K562 (cell line): ENCODE measurements around the gene RNF41. TPM values are rescaled to one million over a fixed set of nuclear protein-coding genes. Genes with fewer than 3 reads are reported as not detected.

Experiments used
- ATAC-seq: fragments of 200-7000 bp; cut with Tn5 transposase; 3 replicates; pipeline ENCODE4 v1.9.1; 2020; ENCODE audit warnings: moderate library complexity
- BruUV-seq: library from RNA; stranded (reverse); fragments of 400-500 nt; replicated peaks from 2 replicates; lab custom pipeline; 2021; lab: Mats Ljungman, UMichigan
- CTCF ChIA-PET: fragments of 300-600 bp; formaldehyde crosslinking; extraction: SDS; loops from one replicate; lab custom pipeline; 2021; ENCODE audit warnings: low intra/inter-chr PET ratio; lab: Yijun Ruan, JAX
- POLR2A ChIA-PET: fragments of 300-600, 350-650 bp; sonication (Branson Sonifier 250); formaldehyde crosslinking; extraction: SDS; loops from one replicate; lab custom pipeline; 2021; ENCODE audit warnings: antibody characterized with exemption, inconsistent platforms; lab: Yijun Ruan, JAX
- DNase-seq, 4 experiments: peaks; one replicate each; pipeline versions ENCODE4 v3.0.0 to v3.0.0-alpha.2; 2011 to 2018; ENCODE audit warnings: low spot score in 3 of 4, mixed read lengths in 3 of 4; ENCODE audit errors: extremely low read depth in 1 of 4
- FAIRE-seq: peaks from 2 replicates; lab custom pipeline; 2011; peaks lifted over from hg19 to GRCh38; lab: Jason Lieb, UNC
- H2AFZ ChIP-seq: 2 replicates; pipeline ENCODE4 v1.6.0; 2011; ENCODE audit warnings: low read depth, low read length, control low read depth, inconsistent platforms
- H3K27ac ChIP-seq: fragments of 200-600 bp; 3 replicates; pipeline ENCODE4 v1.8.0; 2011; ENCODE audit warnings: low read depth, mild to moderate bottlenecking, control low read depth, inconsistent platforms, low read length, moderate library complexity, mixed read lengths; ENCODE audit errors: extremely low read depth
- H3K27me3 ChIP-seq, 2 experiments: fragments of 300-600 bp in 1 of 2; 2 replicates in 1 of 2; 3 replicates in 1 of 2; pipeline versions ENCODE4 v1.6.0 to v1.8.0; 2011; ENCODE audit warnings: inconsistent platforms in 2 of 2, low read length in 2 of 2, mild to moderate bottlenecking in 1 of 2, mixed read lengths in 1 of 2, moderate library complexity in 1 of 2; ENCODE audit not compliant: control insufficient read depth in 2 of 2, insufficient read depth in 2 of 2
- H3K36me3 ChIP-seq: fragments of 300-600 bp; 3 replicates; pipeline ENCODE4 v1.8.0; 2011; ENCODE audit warnings: mild to moderate bottlenecking, low read length, inconsistent platforms; ENCODE audit not compliant: control insufficient read depth, insufficient read depth
- H3K4me1 ChIP-seq, 2 experiments: fragments of 200-600 bp in 1 of 2; replicated peaks in 1 of 2; 2 replicates in 1 of 2; 3 replicates in 1 of 2; pipeline versions ENCODE4 v1.5.1 to v1.8.0; 2011; ENCODE audit warnings: inconsistent platforms in 2 of 2, low read length in 2 of 2, mild to moderate bottlenecking in 1 of 2, mixed read lengths in 1 of 2, moderate library complexity in 1 of 2; ENCODE audit not compliant: control insufficient read depth in 2 of 2, insufficient read depth in 2 of 2
- H3K4me2 ChIP-seq: 2 replicates; pipeline ENCODE4 v1.6.1; 2011; ENCODE audit warnings: low read length, control low read depth, inconsistent platforms, mixed read lengths; ENCODE audit not compliant: insufficient read depth
- H3K4me3 ChIP-seq: fragments of 200-600 bp; sonication (generic), shearing (Covaris generic); 2 replicates; pipeline ENCODE4 v1.5.1; 2016; ENCODE audit warnings: control low read depth, inconsistent platforms
- H3K79me2 ChIP-seq: fragments of 200-600 bp; 3 replicates; pipeline ENCODE4 v1.8.0; 2011; ENCODE audit warnings: low read length, inconsistent platforms; ENCODE audit not compliant: control insufficient read depth, insufficient read depth
- H3K9ac ChIP-seq, 2 experiments: 2 replicates each; pipeline versions ENCODE4 v1.6.0 to v1.6.1; 2011; ENCODE audit warnings: low read depth in 2 of 2, low read length in 2 of 2, control low read depth in 1 of 2, inconsistent platforms in 1 of 2, mild to moderate bottlenecking in 1 of 2, mixed read lengths in 1 of 2; ENCODE audit not compliant: insufficient read depth in 1 of 2
- H3K9me1 ChIP-seq: one replicate; pipeline ENCODE4 v1.6.0; 2011; ENCODE audit warnings: inconsistent platforms, mild to moderate bottlenecking, low read length, moderate library complexity; ENCODE audit not compliant: control insufficient read depth, insufficient read depth
- H3K9me3 ChIP-seq: replicated peaks from 2 replicates; pipeline ENCODE4 v1.5.1; 2011; ENCODE audit warnings: low read depth, low read length, inconsistent platforms; ENCODE audit not compliant: control insufficient read depth, insufficient read depth
- H4K20me1 ChIP-seq: replicated peaks from 2 replicates; pipeline ENCODE4 v1.6.1; 2011; ENCODE audit warnings: low read length, inconsistent platforms, mixed read lengths; ENCODE audit not compliant: control insufficient read depth, insufficient read depth
- CREBBP ChIP-seq: IDR thresholded peaks from one replicate; pipeline ENCODE4 v1.6.1; 2012; ENCODE audit warnings: low read depth, mild to moderate bottlenecking, control low read depth, inconsistent platforms, low read length
- GABPB2 ChIP-seq: fragments of 250-450 bp; sonication (Bioruptor Pico); conservative IDR thresholded peaks from 2 replicates; pipeline ENCODE4 v1.5.1; 2021; ENCODE audit warnings: mild to moderate bottlenecking
- HNRNPK ChIP-seq: fragments of 200-400 bp; formaldehyde crosslinking; IDR thresholded peaks from one replicate; pipeline ENCODE4 v1.6.1; 2018; ENCODE audit warnings: mild to moderate bottlenecking, low read depth, low read length; ENCODE audit not compliant: poor library complexity, severe bottlenecking
- JUNB ChIP-seq: fragments of 450-650 bp; formaldehyde crosslinking; conservative IDR thresholded peaks from 2 replicates; pipeline ENCODE4 v1.4.0; 2020; ENCODE audit warnings: mild to moderate bottlenecking
- MAZ ChIP-seq, 2 experiments: fragments of 450-650 bp in 1 of 2; sonication (generic) in 1 of 2; formaldehyde crosslinking; IDR thresholded peaks in 1 of 2; conservative IDR thresholded peaks in 1 of 2; 2 replicates each; pipeline versions ENCODE4 v1.4.0 to v1.5.0; 2020; ENCODE audit warnings: mild to moderate bottlenecking in 1 of 2, missing genetic modification reagents in 1 of 2
- POLR2A ChIP-seq: fragments of 450-650 bp; conservative IDR thresholded peaks from 2 replicates; pipeline ENCODE4 v1.6.1; 2016
- POLR2AphosphoS2 ChIP-seq: IDR thresholded peaks from 2 replicates; pipeline ENCODE4 v1.6.1; 2012; ENCODE audit warnings: low read length, improper control_type of control experiment
- POLR2AphosphoS5 ChIP-seq: IDR thresholded peaks from 2 replicates; pipeline ENCODE4 v1.6.1; 2011; ENCODE audit warnings: mild to moderate bottlenecking, low read depth, low read length, moderate library complexity; ENCODE audit not compliant: control insufficient read depth, insufficient read depth
- POLR2G ChIP-seq: fragments of 200-400 bp; formaldehyde crosslinking; IDR thresholded peaks from 2 replicates; pipeline ENCODE4 v1.6.1; 2017; ENCODE audit warnings: low read depth, mild to moderate bottlenecking, antibody characterized with exemption, low read length, moderate library complexity
- RBFOX2 ChIP-seq: fragments of 200-400 bp; formaldehyde crosslinking; IDR thresholded peaks from 2 replicates; pipeline ENCODE4 v1.6.1; 2017; ENCODE audit warnings: low read depth, mild to moderate bottlenecking, low read length, moderate library complexity
- SMAD2 ChIP-seq: fragments of 150-350 bp; IDR thresholded peaks from 2 replicates; pipeline ENCODE4 v1.6.1; 2014; ENCODE audit warnings: low read depth, mild to moderate bottlenecking, low read length
- SUPT5H ChIP-seq: fragments of 450-650 bp; IDR thresholded peaks from 2 replicates; pipeline ENCODE4 v1.6.1; 2016
- ZC3H4 ChIP-seq: sonication (generic); formaldehyde crosslinking; IDR thresholded peaks from 2 replicates; pipeline ENCODE4 v1.9.0; 2021; ENCODE audit warnings: missing genetic modification reagents, borderline replicate concordance
- ZMIZ1 ChIP-seq, 2 experiments: fragments of 150-350 bp in 1 of 2; IDR thresholded peaks; 2 replicates each; pipeline ENCODE4 v1.6.1; 2012 to 2016; ENCODE audit warnings: low read depth in 2 of 2, low read length in 2 of 2, mild to moderate bottlenecking in 1 of 2, moderate library complexity in 1 of 2
- ZNF134 ChIP-seq: fragments of 250-450 bp; sonication (Bioruptor Pico); conservative IDR thresholded peaks from 2 replicates; pipeline ENCODE4 v1.4.0; 2020
- ZNF354B ChIP-seq: fragments of 250-450 bp; sonication (Bioruptor Pico); IDR thresholded peaks from 2 replicates; pipeline ENCODE4 v1.4.0; 2020
- ZNF431 ChIP-seq: sonication (generic); formaldehyde crosslinking; IDR thresholded peaks from 2 replicates; pipeline ENCODE4 v1.8.0; 2022; ENCODE audit warnings: mild to moderate bottlenecking, missing genetic modification reagents
- WGBS: fragments of 100-300 bp; shearing (Covaris generic); methylation state at CpG from one replicate; pipeline ENCODE4 v1.1.6; 2016; ENCODE audit warnings: low coverage, mixed read lengths; ENCODE audit not compliant: insufficient coverage; ENCODE audit errors: missing lambda C conversion rate; 5-methylcytosine and 5-hydroxymethylcytosine counted together
- in situ Hi-C: fragments of 300-500 bp; cut with MboI; formaldehyde crosslinking; loops from 4 replicates; pipeline ENCODE4 v1.15.0; 2018; ENCODE audit warnings: inconsistent platforms, mixed read lengths
- intact Hi-C: fragments of 100-400 bp; cut with micrococcal nuclease; formaldehyde crosslinking; loops from 2 replicates; pipeline ENCODE4 v1.14.2; 2022
- polyA plus RNA-seq, 8 experiments: library from polyadenylated mRNA; depleted of rRNA in 4 of 8; stranded (reverse) in 5 of 8; unstranded in 3 of 8; fragments of >200 nt; fragmentation: Nextera tagmentation in 2 of 8; fragmentation: Illumina TruSeq in 1 of 8; extraction: Ambion mirVana in 2 of 8; extraction: Trizol in 1 of 8; gene quantifications; 2 replicates each; pipeline versions ENCODE4 v1.2.1 to v1.2.3, GENCODE V29; 2011 to 2014; ENCODE audit warnings: inconsistent platforms in 1 of 8, missing spikeins in 1 of 8
- total RNA-seq, 7 experiments: library from RNA; depleted of rRNA in 6 of 7; stranded (reverse); fragments of >200 nt in 6 of 7; fragmentation: Illumina TruSeq in 2 of 7; extraction: Trizol in 2 of 7; gene quantifications; 2 replicates each; pipeline versions ENCODE4 v1.2.1 to v1.2.3, GENCODE V29; 2011 to 2021; ENCODE audit warnings: low replicate concordance in 1 of 7

RNF41 gene
- total and polyA plus RNA-seq, 9 of the 15 experiments (the other 6 are each of a cell fraction or from before 2014, with no cell fraction given) = 28.2 to 46.8 (median 33.8) TPM

- in situ Hi-C loops (no loop called here), intact Hi-C loops (no loop called here)
- no peaks in the 10 kb centered on the region for H3K27me3 ChIP-seq
- H2AFZ ChIP-seq = no peak overlapping the region
- BruUV-seq = no TSS peak
- CTCF ChIA-PET = no interaction called here
- peaks cover 34% of the 10 kb centered on the region; the same call in 1 of the 2 replicates for H4K20me1 ChIP-seq
- peaks cover 25 to 34% of the 10 kb centered on the region in 2 experiments; a peak in 4 of 5 replicates for H3K4me1 ChIP-seq
- peak overlapping the region; percentile 67 to 98; a peak in 3 of 4 replicates for H3K9ac ChIP-seq
- peak overlapping the region; percentile 80 for H3K4me2 ChIP-seq
- H3K9me1 ChIP-seq = peaks cover 3% of the 10 kb centered on the region
- H3K9me3 ChIP-seq = no peaks in the 10 kb centered on the region
- ATAC-seq (no peak), DNase-seq (no peak), FAIRE-seq (no peak)
- H3K27ac ChIP-seq = peak overlapping the region; percentile 98; the same call in 2 of the 3 replicates
- peaks cover 72% of the 10 kb centered on the region for H3K36me3 ChIP-seq
- H3K4me3 ChIP-seq = peak overlapping the region; percentile 90; the same call in 1 of the 2 replicates
- WGBS = 76% methylated on average over 7 of the region's 7 CpGs
- peaks cover 40% of the 10 kb centered on the region for H3K79me2 ChIP-seq
- POLR2A ChIA-PET = interaction anchor here (0.6 to 8.9 kb wide), 17 partner anchors 9 to 460 kb away, joined by 3 to 124 read pairs (median 7); partner anchors contain the start of genes ESYT1, MYL6B, RNF41 and RPL41
- TF ChIP-seq SUPT5H (peak; percentile 52), SMAD2 (no peak), ZC3H4 (CRISPR knock-in tag) (peak; percentile 9; the same call in 1 of the 2 replicates), ZMIZ1 (IDR thresholded peaks at IDR 0.05; ENCODE audit: low read depth in 2 of 2, low read length in 2 of 2) (no peak), POLR2AphosphoS5 (peak; percentile 24; the same call in 1 of the 2 replicates), GABPB2 (CRISPR knock-in tag) (no peak), POLR2G (peak; percentile 47; the same call in 1 of the 2 replicates), CREBBP (no peak), ZNF431 (0 out of 2 replicates have a peak, but pooled peaks have one; percentile 32), ZNF134 (CRISPR knock-in tag) (no peak), JUNB (CRISPR knock-in tag) (no peak), HNRNPK (no peak), POLR2A (peak; percentile 58), ZNF354B (no peak), RBFOX2 (peak; percentile 74), POLR2AphosphoS2 (peak; percentile 57), MAZ (CRISPR knock-in tag; conservative IDR thresholded peaks at IDR 0.05 in 1 of 2, IDR thresholded peaks at IDR 0.05 in 1 of 2) (0 out of 4 replicates have a peak, but pooled peaks of 1 of the 2 experiments have one; percentile 9)
Observed at GRCh38 chr12:56160193-56160763, 61.4 kb downstream of the RNF41 start.
